ENCODE results near the gene KRT16. TPM values are rescaled to one million over a fixed set of nuclear protein-coding genes. Genes with fewer than 3 reads are reported as not detected.
"Not testable (repeated sequence)": the region's sequence is repeated elsewhere in the genome, so short reads cannot be mapped to it uniquely, and the experiment has no call there.

Gene KRT16
- total RNA-seq, 1 donor from 2014 or later: 31.9 TPM

DNA sequence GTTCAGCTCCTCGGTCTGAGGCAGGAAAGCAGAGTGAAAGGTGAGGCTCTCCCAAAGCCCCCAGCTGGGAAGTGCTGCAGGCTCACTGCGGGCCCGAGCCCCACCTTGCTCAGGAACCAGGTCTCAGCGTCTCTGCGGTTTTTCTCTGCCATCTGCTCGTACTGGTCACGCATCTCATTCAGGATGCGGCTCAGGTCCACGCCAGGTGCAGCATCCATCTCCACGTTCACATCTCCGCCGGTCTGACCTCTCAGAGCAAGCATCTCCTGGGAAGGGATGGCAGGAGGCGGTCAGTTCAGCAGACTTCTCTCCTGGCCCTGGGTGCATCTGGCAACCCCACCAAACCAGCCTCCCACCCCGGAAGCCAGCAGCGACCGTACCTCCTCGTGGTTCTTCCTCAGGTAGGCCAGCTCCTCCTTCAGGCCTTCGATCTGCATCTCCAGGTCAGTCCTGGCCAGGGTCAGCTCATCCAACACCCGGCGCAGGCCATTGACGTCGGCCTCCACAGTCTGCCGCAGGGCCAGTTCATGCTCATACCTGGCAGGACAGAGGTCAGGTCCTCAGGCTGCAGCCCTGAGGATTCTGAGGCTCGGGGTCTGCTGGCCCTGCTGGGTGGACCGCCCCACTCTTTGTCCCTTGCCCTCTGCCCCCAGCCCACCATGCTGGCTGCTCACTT lies 1.5 kb downstream of the KRT16 start:
- no peak for DNase-seq (ENCODE audit: low spot score in 2 of 2)
- Histone ChIP-seq H3K27me3 (no peaks in the 10 kb centered on the region), H3K27ac (no peak overlapping the region), H3K36me3 (no peaks in the 10 kb centered on the region), H3K9me3 (peaks cover 0 to 11% of the 10 kb centered on the region in 2 donors), H3K4me1 (no peaks in the 10 kb centered on the region), H3K4me3 (no peak overlapping the region)
- TF ChIP-seq, protein P1, sequence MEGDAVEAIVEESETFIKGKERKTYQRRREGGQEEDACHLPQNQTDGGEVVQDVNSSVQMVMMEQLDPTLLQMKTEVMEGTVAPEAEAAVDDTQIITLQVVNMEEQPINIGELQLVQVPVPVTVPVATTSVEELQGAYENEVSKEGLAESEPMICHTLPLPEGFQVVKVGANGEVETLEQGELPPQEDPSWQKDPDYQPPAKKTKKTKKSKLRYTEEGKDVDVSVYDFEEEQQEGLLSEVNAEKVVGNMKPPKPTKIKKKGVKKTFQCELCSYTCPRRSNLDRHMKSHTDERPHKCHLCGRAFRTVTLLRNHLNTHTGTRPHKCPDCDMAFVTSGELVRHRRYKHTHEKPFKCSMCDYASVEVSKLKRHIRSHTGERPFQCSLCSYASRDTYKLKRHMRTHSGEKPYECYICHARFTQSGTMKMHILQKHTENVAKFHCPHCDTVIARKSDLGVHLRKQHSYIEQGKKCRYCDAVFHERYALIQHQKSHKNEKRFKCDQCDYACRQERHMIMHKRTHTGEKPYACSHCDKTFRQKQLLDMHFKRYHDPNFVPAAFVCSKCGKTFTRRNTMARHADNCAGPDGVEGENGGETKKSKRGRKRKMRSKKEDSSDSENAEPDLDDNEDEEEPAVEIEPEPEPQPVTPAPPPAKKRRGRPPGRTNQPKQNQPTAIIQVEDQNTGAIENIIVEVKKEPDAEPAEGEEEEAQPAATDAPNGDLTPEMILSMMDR (IDR thresholded peaks at IDR 0.05): no peak
- intact Hi-C loops (cut with DNase I): no loop called here

DNA sequence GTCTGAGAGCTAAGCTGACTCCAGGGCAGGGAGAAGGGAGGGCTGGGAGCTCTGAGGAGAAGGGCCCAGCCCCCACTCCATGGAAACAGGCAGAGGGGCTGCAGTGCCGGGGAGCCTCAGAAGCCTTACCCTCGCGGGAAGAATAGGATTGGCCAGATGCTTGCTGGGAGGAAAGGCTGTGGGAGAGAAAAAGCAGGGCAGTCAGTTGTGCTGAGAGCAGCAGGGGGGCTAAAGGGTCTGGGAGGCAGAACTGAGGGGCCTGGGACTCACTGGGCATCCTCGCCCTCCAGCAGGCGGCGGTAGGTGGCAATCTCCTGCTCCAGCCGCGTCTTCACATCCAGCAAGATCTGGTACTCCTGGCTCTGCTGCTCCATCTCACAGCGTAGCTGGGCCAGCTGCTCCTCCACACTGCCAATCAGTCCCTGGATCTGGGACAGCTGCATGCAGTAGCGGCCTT lies 2.5 kb downstream of the KRT16 start:
- intact Hi-C loops (cut with DNase I): not testable (repeated sequence)

DNA sequence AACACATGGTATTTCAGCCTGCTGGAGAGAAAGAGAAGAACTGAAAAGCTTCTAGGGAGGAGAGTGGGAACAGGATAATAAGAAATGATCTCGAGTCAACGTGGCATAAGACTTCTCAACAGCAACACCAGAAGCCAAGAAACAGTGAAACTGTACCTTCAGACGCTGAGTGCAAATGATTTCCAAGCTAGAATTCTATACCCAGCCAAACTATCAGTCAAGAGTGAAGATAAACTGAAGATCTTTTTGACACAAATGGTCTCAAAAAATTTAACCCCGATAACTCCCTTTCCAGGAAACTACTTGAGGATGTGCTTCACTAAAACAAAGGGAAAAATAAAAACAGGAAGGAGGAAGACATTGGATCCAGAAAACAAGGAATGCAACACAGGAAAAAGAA lies 5.6 kb downstream of the KRT16 start:
- H3K36me3 ChIP-seq; DNase-seq (ENCODE audit: low spot score in 2 of 2); H3K27me3 ChIP-seq; H3K27ac ChIP-seq; H3K4me1 ChIP-seq; intact Hi-C loops (cut with DNase I); H3K4me3 ChIP-seq: not testable (repeated sequence)
- H3K9me3 ChIP-seq: peaks cover 0 to 11% of the 10 kb centered on the region in 2 donors

More for the DNA sequence above, 2.5 kb downstream of the KRT16 start:
- H3K27ac ChIP-seq; H3K4me1 ChIP-seq; H3K36me3 ChIP-seq; H3K27me3 ChIP-seq; DNase-seq (ENCODE audit: low spot score in 2 of 2); H3K4me3 ChIP-seq: not testable (repeated sequence)
- peaks cover 0 to 11% of the 10 kb centered on the region in 2 donors for H3K9me3 ChIP-seq

DNA sequence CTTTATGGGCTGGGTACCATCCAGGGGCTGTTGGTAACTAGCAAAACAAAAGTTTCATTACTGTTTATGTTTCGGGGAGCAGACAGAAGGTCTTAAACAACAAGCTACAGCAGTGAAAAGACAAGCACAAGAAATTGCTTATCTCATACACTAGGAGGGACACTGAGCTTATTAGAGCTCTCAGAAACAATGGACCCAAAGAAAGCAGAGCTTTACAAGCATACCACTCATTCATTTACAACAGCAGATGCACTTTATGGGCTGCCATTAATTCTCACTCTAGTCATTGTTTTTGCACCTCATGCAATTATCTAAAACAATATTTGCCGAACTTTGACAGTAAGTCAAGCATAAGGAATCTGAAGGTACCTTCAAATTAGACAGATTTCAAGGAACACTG lies 10.0 kb downstream of the KRT16 start:
- intact Hi-C loops (cut with DNase I): no loop called here
- Histone ChIP-seq H3K4me3 (no peak overlapping the region), H3K27ac (no peak overlapping the region)

DNA sequence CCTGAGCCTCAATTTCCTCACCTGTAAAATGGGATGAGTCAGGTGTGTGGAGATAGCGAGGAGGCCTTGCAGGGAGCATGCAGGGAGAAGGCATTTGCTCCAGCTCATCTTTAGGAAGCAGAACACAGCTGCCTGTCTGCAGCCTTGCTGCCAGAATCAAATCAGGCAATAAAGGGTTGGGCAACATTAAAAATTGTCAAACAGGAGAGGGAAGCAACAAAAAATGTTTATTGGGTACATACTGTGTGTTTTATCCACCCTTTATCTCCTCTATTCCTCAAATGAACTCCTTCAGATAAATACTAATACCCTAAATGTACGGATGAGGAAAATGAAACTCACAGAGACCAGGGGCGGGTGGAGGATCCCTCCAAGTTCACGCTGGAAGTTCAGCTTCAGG lies 12.2 kb downstream of the KRT16 start:
- Histone ChIP-seq H3K4me1 (no peaks in the 10 kb centered on the region), H3K36me3 (no peaks in the 10 kb centered on the region), H3K27me3 (no peaks in the 10 kb centered on the region), H3K4me3 (no peak overlapping the region), H3K27ac (no peak overlapping the region), H3K9me3 (no peaks in the 10 kb centered on the region)
- DNase-seq (ENCODE audit: low spot score in 2 of 2): no peak
- intact Hi-C loops (cut with DNase I): no loop called here
- TF ChIP-seq, protein P1 (IDR thresholded peaks at IDR 0.05): no peak

More for the DNA sequence above, 10.0 kb downstream of the KRT16 start:
- H3K9me3 ChIP-seq: peaks cover 0 to 11% of the 10 kb centered on the region in 2 donors
- TF ChIP-seq, protein P1 (IDR thresholded peaks at IDR 0.05): no peak
- no peaks in the 10 kb centered on the region for H3K36me3 ChIP-seq
- no peaks in the 10 kb centered on the region for H3K27me3 ChIP-seq
- DNase-seq (ENCODE audit: low spot score in 2 of 2): no peak
- H3K4me1 ChIP-seq: no peaks in the 10 kb centered on the region

DNA sequence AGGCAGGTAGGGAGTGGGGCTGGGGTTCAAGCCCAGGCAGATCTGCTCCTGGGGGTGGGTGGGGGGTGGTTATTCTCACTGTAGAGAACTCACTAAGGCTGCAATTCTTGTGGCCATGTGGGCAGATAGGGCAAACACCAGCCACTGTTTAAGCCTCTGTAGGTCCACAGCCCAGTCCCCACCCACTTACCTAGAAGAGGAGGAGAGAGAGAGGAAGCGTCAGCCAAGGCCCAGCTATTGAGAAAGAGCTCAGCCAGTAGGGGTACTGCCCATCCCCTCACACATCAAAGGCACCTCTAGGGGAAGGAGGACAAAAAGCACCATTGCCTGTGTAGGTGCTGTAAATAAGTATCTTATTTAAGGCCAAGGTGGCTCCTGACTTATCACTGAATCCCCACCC lies 12.9 kb downstream of the KRT16 start:
- Histone ChIP-seq H3K9me3 (no peaks in the 10 kb centered on the region), H3K27me3 (no peaks in the 10 kb centered on the region), H3K4me3 (no peak overlapping the region), H3K36me3 (no peaks in the 10 kb centered on the region), H3K27ac (no peak overlapping the region), H3K4me1 (no peaks in the 10 kb centered on the region)
- TF ChIP-seq, protein P1 (IDR thresholded peaks at IDR 0.05): no peak
- intact Hi-C loops (cut with DNase I): no loop called here
- no peak for DNase-seq (ENCODE audit: low spot score in 2 of 2)
